Spleen (tissue), 7 donors: ENCODE measurements around the gene PTPN13.

Experiments
- POLR2A ChIP-seq, 3 donors: fragments of 450-650 bp; IDR thresholded peaks; one replicate each; pipeline ENCODE4 v1.5.1; 2017; ENCODE audit warnings: antibody characterized with exemption in 3 of 3, mild to moderate bottlenecking in 1 of 3
- TF ChIP-seq, protein P1 (sequence below), 11 experiments: fragments of 200-600 bp in 7 of 11; fragments of 450-650 bp in 4 of 11; sonication (generic) in 4 of 11; IDR thresholded peaks in 8 of 11; conservative IDR thresholded peaks in 3 of 11; 1 replicate in 7 of 11; 2 replicates in 4 of 11; pipeline versions ENCODE4 v1.4.0 to v1.8.0; 2016 to 2021; ENCODE audit warnings: antibody characterized with exemption in 11 of 11, inconsistent platforms in 4 of 11, mild to moderate bottlenecking in 1 of 11
- donor health status: DM: no; HTN: no; CAD: no; lungs with moderate emphysema.
- donor health status: DM: no; HTN: no; CAD: no.
- donor health status: DM: no; HTN: no; CAD: no.

DNA sequence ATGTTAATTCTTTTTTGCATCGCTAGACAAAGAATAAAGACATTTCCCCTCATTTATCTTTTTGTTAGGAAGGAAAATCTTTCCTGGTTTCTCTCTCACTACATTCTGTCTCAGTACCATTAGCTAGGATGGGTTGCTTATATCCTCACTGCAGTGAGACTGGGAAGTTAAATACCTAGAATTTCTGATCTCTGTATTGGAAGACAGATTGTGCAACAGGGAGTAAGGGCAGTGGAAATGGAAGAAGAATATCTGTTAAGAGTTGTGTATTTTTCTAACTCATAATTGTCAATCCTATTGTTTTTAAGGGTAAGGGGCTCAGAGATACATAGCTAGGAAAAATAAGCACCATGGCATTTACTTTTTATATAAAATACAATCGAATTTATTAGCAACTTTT, 19.6 kb downstream of the PTPN13 start:
- TF ChIP-seq, protein P1, sequence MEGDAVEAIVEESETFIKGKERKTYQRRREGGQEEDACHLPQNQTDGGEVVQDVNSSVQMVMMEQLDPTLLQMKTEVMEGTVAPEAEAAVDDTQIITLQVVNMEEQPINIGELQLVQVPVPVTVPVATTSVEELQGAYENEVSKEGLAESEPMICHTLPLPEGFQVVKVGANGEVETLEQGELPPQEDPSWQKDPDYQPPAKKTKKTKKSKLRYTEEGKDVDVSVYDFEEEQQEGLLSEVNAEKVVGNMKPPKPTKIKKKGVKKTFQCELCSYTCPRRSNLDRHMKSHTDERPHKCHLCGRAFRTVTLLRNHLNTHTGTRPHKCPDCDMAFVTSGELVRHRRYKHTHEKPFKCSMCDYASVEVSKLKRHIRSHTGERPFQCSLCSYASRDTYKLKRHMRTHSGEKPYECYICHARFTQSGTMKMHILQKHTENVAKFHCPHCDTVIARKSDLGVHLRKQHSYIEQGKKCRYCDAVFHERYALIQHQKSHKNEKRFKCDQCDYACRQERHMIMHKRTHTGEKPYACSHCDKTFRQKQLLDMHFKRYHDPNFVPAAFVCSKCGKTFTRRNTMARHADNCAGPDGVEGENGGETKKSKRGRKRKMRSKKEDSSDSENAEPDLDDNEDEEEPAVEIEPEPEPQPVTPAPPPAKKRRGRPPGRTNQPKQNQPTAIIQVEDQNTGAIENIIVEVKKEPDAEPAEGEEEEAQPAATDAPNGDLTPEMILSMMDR (IDR thresholded peaks at IDR 0.05 in 8 of 11, conservative IDR thresholded peaks at IDR 0.05 in 3 of 11) = no peak
- TF ChIP-seq POLR2A (IDR thresholded peaks at IDR 0.05) = no peak
